ENCODE data around the gene PITX3. TPM values are rescaled to one million over a fixed set of nuclear protein-coding genes. Genes with fewer than 3 reads are reported as not detected.

Gene PITX3
- total and polyA plus RNA-seq, 9 donors = not detected

DNA sequence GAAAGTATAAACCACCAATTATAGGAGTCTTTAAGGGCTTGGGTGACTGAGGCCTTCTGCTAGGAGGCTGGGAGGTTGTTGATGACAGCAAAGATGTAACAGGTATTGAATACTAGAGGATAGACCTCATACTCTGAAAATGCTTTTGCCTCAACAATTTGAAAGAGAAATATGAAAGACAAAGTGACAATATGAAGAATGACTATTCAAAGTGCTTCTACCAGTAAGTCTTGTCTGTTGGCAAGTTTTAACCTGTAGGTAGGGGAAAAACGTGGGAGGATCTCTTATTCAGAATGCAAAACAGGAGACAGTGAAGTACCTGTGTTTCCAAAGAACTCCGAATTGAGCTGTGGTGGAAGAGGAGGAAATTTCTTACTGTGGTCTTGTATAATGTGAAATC, 42.2 kb upstream of the PITX3 start:
- H3K4me3 ChIP-seq = no peak overlapping the region
- WGBS, 3 donors = 61 to 73% (median 65%) methylated on average over 2 of the region's 2 CpGs
- H3K36me3 ChIP-seq = no peaks in the 10 kb centered on the region
- no peak for DNase-seq
- no peaks in the 10 kb centered on the region for H3K27me3 ChIP-seq
- H3K4me1 ChIP-seq (ENCODE audit: insufficient read depth) = peaks cover 2% of the 10 kb centered on the region
- no peak for TF ChIP-seq POLR2A (IDR thresholded peaks at IDR 0.05)
- TF ChIP-seq, protein P1, sequence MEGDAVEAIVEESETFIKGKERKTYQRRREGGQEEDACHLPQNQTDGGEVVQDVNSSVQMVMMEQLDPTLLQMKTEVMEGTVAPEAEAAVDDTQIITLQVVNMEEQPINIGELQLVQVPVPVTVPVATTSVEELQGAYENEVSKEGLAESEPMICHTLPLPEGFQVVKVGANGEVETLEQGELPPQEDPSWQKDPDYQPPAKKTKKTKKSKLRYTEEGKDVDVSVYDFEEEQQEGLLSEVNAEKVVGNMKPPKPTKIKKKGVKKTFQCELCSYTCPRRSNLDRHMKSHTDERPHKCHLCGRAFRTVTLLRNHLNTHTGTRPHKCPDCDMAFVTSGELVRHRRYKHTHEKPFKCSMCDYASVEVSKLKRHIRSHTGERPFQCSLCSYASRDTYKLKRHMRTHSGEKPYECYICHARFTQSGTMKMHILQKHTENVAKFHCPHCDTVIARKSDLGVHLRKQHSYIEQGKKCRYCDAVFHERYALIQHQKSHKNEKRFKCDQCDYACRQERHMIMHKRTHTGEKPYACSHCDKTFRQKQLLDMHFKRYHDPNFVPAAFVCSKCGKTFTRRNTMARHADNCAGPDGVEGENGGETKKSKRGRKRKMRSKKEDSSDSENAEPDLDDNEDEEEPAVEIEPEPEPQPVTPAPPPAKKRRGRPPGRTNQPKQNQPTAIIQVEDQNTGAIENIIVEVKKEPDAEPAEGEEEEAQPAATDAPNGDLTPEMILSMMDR (IDR thresholded peaks at IDR 0.05) = no peak
- no peak for TF ChIP-seq EP300 (IDR thresholded peaks at IDR 0.05)
- H3K9me3 ChIP-seq = no peaks in the 10 kb centered on the region
- no peak overlapping the region for H3K27ac ChIP-seq
- intact Hi-C loops (cut with DNase I) = no loop called here

DNA sequence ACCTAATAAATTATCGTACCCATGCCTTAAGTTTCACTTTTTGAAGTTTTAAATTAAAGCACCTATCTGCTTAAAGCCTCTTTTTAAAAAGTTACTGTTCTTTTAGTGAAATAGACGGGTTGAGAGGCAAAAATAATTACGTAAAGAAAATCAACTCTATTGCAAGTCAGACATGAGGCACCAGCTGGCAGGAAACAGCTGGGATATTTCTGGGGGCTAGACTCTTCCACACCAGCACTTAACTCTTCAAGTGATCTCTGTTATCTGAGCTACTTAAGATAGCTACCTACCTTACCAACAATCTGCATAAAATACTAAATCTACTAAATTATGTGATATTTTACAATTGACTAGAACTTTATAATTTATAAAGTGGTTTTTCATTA, 39.8 kb upstream of the PITX3 start:
- Histone ChIP-seq H3K36me3 (no peaks in the 10 kb centered on the region), H3K9me3 (no peaks in the 10 kb centered on the region), H3K27me3 (no peaks in the 10 kb centered on the region), H3K27ac (no peak overlapping the region), H3K4me3 (no peak overlapping the region), H3K4me1 (ENCODE audit: insufficient read depth) (peaks cover 2% of the 10 kb centered on the region)
- WGBS, 3 donors = 3 to 9% (median 7%) methylated on average over 3 of the region's 3 CpGs
- TF ChIP-seq EP300 (IDR thresholded peaks at IDR 0.05) = no peak
- TF ChIP-seq, protein P1 (IDR thresholded peaks at IDR 0.05) = no peak
- no peak for TF ChIP-seq POLR2A (IDR thresholded peaks at IDR 0.05)
- no peak for DNase-seq
- intact Hi-C loops (cut with DNase I) = no loop called here

DNA sequence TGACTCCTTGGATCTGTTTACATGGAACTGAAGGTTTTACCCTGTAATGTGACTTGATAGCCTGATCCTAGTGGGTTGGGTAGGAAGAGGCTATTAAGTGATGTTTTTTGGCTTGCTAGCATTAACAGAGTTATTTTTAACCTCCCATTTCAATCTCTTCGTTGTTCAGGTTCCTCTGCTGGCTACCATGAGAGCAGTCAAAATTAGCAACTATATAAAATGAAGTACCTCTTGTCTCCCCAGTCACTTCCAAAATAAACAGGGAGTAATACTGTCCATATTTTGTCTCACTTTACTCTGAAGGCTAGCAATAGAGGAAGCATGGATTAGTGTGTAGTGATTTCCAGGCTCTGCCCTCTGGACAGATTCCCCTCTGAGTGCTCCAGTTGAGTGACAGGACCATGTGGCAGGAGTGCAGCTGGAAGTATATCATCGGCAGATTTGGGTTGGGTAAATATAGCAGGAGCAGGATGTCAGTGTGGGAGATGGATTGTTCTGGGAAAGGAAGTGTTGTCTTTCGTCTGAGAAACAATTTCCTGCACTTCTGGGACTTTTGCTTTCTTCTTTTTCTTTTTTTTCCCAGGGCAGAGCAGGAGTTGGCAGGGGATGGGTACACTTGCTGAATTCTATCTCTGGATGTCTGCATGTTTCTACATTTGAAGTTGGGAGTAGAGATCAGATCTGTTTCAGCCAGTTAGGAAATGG, 39.2 kb upstream of the PITX3 start:
- intact Hi-C loops (cut with DNase I) = no loop called here
- 1 to 3% (median 2%) methylated on average over 3 of the region's 3 CpGs for WGBS, 3 donors
- no peaks in the 10 kb centered on the region for H3K36me3 ChIP-seq
- TF ChIP-seq POLR2A (IDR thresholded peaks at IDR 0.05) (no peak), EP300 (IDR thresholded peaks at IDR 0.05) (no peak)
- TF ChIP-seq, protein P1 (IDR thresholded peaks at IDR 0.05) = no peak
- no peak overlapping the region for H3K27ac ChIP-seq
- no peak overlapping the region for H3K4me3 ChIP-seq
- no peak for DNase-seq
- no peaks in the 10 kb centered on the region for H3K9me3 ChIP-seq
- no peaks in the 10 kb centered on the region for H3K27me3 ChIP-seq
- H3K4me1 ChIP-seq (ENCODE audit: insufficient read depth) = peaks cover 2% of the 10 kb centered on the region

DNA sequence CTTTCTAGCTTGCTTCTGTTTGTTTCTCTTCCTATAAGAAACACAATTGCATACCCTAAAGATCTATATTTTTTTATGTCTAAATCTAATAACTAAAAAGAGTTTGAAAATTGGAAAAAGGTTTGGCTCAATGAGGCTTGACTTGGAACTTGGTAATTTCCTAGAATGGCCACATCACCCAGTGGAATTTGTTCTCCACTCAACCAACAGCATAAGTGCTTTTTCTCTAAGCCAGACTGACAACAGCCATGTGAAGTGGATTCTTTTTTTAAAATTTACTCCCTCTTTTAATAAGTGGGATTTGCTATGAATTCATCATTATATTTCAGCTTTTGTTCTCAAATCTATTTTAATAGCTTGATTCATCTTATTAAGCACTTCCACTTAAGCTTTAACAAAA, 37.8 kb upstream of the PITX3 start:
- Histone ChIP-seq H3K36me3 (no peaks in the 10 kb centered on the region), H3K27ac (no peak overlapping the region), H3K4me1 (ENCODE audit: insufficient read depth) (peaks cover 2% of the 10 kb centered on the region), H3K9me3 (no peaks in the 10 kb centered on the region), H3K27me3 (no peaks in the 10 kb centered on the region), H3K4me3 (no peak overlapping the region)
- no peak for TF ChIP-seq EP300 (IDR thresholded peaks at IDR 0.05)
- TF ChIP-seq POLR2A (IDR thresholded peaks at IDR 0.05) = no peak
- TF ChIP-seq, protein P1 (IDR thresholded peaks at IDR 0.05) = no peak
- no peak for DNase-seq
- intact Hi-C loops (cut with DNase I) = no loop called here

Measured in ovary (tissue), 9 donors.